K562 (cell line): ENCODE data around the gene SCN1B. TPM values are rescaled to one million over a fixed set of nuclear protein-coding genes. Genes with fewer than 3 reads are reported as not detected.
A peak's percentile ranks its signal among the peaks of the same experiment; 100 is the strongest.

Experiments
- ATF4 ChIP-seq: fragments of 450-650 bp; formaldehyde crosslinking; IDR thresholded peaks from 2 replicates; pipeline ENCODE4 v1.4.0; 2022; ENCODE audit warnings: mild to moderate bottlenecking, moderate library complexity
- CBX3 ChIP-seq, 2 experiments: IDR thresholded peaks; 1 replicate in 1 of 2; 2 replicates in 1 of 2; pipeline ENCODE4 v1.6.1; 2012; ENCODE audit warnings: inconsistent platforms in 2 of 2, low read length in 2 of 2, borderline replicate concordance in 1 of 2, control low read depth in 1 of 2
- CTCFL ChIP-seq: IDR thresholded peaks from 2 replicates; pipeline ENCODE4 v1.6.1; 2011; ENCODE audit warnings: borderline replicate concordance, low read depth, mild to moderate bottlenecking, moderate library complexity, low read length; ENCODE audit not compliant: insufficient read depth, poor library complexity, severe bottlenecking
- DPF2 ChIP-seq: fragments of 450-650 bp; IDR thresholded peaks from 2 replicates; pipeline ENCODE4 v1.6.1; 2016
- ELF2 ChIP-seq: fragments of 250-450 bp; sonication (Bioruptor Pico); IDR thresholded peaks from 2 replicates; pipeline ENCODE4 v1.5.0; 2021; ENCODE audit warnings: mild to moderate bottlenecking
- ETS2 ChIP-seq: IDR thresholded peaks from 2 replicates; pipeline ENCODE4 v1.6.1; 2016; ENCODE audit warnings: borderline replicate concordance, missing genetic modification characterization, mild to moderate bottlenecking, moderate library complexity, missing compliant biosample characterization; ENCODE audit not compliant: poor library complexity, severe bottlenecking
- KDM1A ChIP-seq, 2 experiments: fragments of 450-650 bp; IDR thresholded peaks; 2 replicates each; pipeline ENCODE4 v1.6.1; 2016; ENCODE audit warnings: mild to moderate bottlenecking in 2 of 2
- LEF1 ChIP-seq: fragments of 450-650 bp; IDR thresholded peaks from 2 replicates; pipeline ENCODE4 v1.6.1; 2016; ENCODE audit warnings: mild to moderate bottlenecking
- OTX1 ChIP-seq: fragments of 450-650 bp; formaldehyde crosslinking; IDR thresholded peaks from 2 replicates; pipeline ENCODE4 v1.4.0; 2022; ENCODE audit warnings: mild to moderate bottlenecking
- PBX2 ChIP-seq, 2 experiments: IDR thresholded peaks in 1 of 2; conservative IDR thresholded peaks in 1 of 2; 2 replicates each; pipeline ENCODE4 v1.6.1; 2016; ENCODE audit warnings: low read depth in 2 of 2, mild to moderate bottlenecking in 1 of 2, missing compliant biosample characterization in 1 of 2, missing genetic modification characterization in 1 of 2, moderate library complexity in 1 of 2
- PRMT5 ChIP-seq: sonication (generic); formaldehyde crosslinking; IDR thresholded peaks from 2 replicates; pipeline ENCODE4 v1.5.0; 2020; ENCODE audit warnings: missing genetic modification reagents
- RBFOX2 ChIP-seq: fragments of 200-400 bp; formaldehyde crosslinking; IDR thresholded peaks from 2 replicates; pipeline ENCODE4 v1.6.1; 2017; ENCODE audit warnings: low read depth, mild to moderate bottlenecking, low read length, moderate library complexity
- TARDBP ChIP-seq: fragments of 450-650 bp; IDR thresholded peaks from 2 replicates; pipeline ENCODE4 v1.6.1; 2016
- TOE1 ChIP-seq, 2 experiments: fragments of 450-650 bp in 1 of 2; sonication (generic) in 1 of 2; formaldehyde crosslinking in 1 of 2; IDR thresholded peaks; 2 replicates each; pipeline versions ENCODE4 v1.7.1 to v1.8.0; 2016 to 2022; ENCODE audit warnings: borderline replicate concordance in 2 of 2, mild to moderate bottlenecking in 2 of 2, antibody characterized with exemption in 1 of 2, inconsistent platforms in 1 of 2, low read depth in 1 of 2, missing genetic modification reagents in 1 of 2, moderate library complexity in 1 of 2
- ZFP91 ChIP-seq: sonication (generic); formaldehyde crosslinking; IDR thresholded peaks from 2 replicates; pipeline ENCODE4 v1.8.0; 2022; ENCODE audit warnings: mild to moderate bottlenecking, missing genetic modification reagents
- ZNF124 ChIP-seq: sonication (generic); formaldehyde crosslinking; IDR thresholded peaks from 2 replicates; pipeline ENCODE4 v1.8.1; 2022; ENCODE audit warnings: missing genetic modification reagents
- ZNF212 ChIP-seq: fragments of 450-650 bp; formaldehyde crosslinking; IDR thresholded peaks from 2 replicates; pipeline ENCODE4 v1.4.0; 2020; ENCODE audit warnings: mild to moderate bottlenecking
- ZNF311 ChIP-seq: fragments of 250-450 bp; sonication (Bioruptor Pico); IDR thresholded peaks from 2 replicates; pipeline ENCODE4 v1.4.0; 2020; ENCODE audit warnings: mild to moderate bottlenecking, moderate library complexity
- polyA plus RNA-seq, 8 experiments: library from polyadenylated mRNA; depleted of rRNA in 4 of 8; stranded (reverse) in 5 of 8; unstranded in 3 of 8; fragments of >200 nt; fragmentation: Nextera tagmentation in 2 of 8; fragmentation: Illumina TruSeq in 1 of 8; extraction: Ambion mirVana in 2 of 8; extraction: Trizol in 1 of 8; gene quantifications; 2 replicates each; pipeline versions ENCODE4 v1.2.1 to v1.2.3, GENCODE V29; 2011 to 2014; ENCODE audit warnings: inconsistent platforms in 1 of 8, missing spikeins in 1 of 8
- total RNA-seq, 7 experiments: library from RNA; depleted of rRNA in 6 of 7; stranded (reverse); fragments of >200 nt in 6 of 7; fragmentation: Illumina TruSeq in 2 of 7; extraction: Trizol in 2 of 7; gene quantifications; 2 replicates each; pipeline versions ENCODE4 v1.2.1 to v1.2.3, GENCODE V29; 2011 to 2021; ENCODE audit warnings: low replicate concordance in 1 of 7

The SCN1B gene
- total and polyA plus RNA-seq, 9 of the 15 experiments (the other 6 are each of a cell fraction or from before 2014, with no cell fraction given) = 0.03 to 2.5 (median 0.91) TPM

GRCh38 chr19:34984287-34984686, 46.0 kb upstream of the SCN1B start (continued):
- TF ChIP-seq ATF4 (CRISPR knock-in tag) (no peak), OTX1 (no peak), PRMT5 (CRISPR knock-in tag) (no peak), CTCFL (no peak), ZFP91 (CRISPR knock-in tag) (no peak), DPF2 (no peak), PBX2 (CRISPR knock-in tag; IDR thresholded peaks at IDR 0.05; ENCODE audit: low read depth) (no peak), PBX2 (tag; conservative IDR thresholded peaks at IDR 0.05; ENCODE audit: low read depth) (no peak), ZNF311 (CRISPR knock-in tag) (no peak), RBFOX2 (no peak), ZNF124 (CRISPR knock-in tag) (no peak), ETS2 (tag) (no peak), TARDBP (no peak), KDM1A (IDR thresholded peaks at IDR 0.05) (no peak), ZNF212 (CRISPR knock-in tag) (no peak), TOE1 (IDR thresholded peaks at IDR 0.05; ENCODE audit: borderline replicate concordance) (no peak), TOE1 (CRISPR knock-in tag; IDR thresholded peaks at IDR 0.05; ENCODE audit: borderline replicate concordance, low read depth) (no peak), CBX3 (IDR thresholded peaks at IDR 0.05; ENCODE audit: borderline replicate concordance in 1 of 2, low read length in 2 of 2) (peak in 1 of 2 experiments; percentile 95; a peak in 2 of 3 replicates), ELF2 (CRISPR knock-in tag) (no peak), LEF1 (peak; percentile 50; the same call in 1 of the 2 replicates)
